Pancreas (tissue), 10 donors: ENCODE measurements around the gene ACOXL. TPM values are rescaled to one million over a fixed set of nuclear protein-coding genes. Genes with fewer than 3 reads are reported as not detected.

Source experiments
- ATAC-seq, 4 donors: fragments of 200-7000 bp; cut with Tn5 transposase; one replicate each; pipeline versions ENCODE4 v1.8.0 to v1.9.1; 2020; ENCODE audit warnings: mild to moderate bottlenecking in 4 of 4, moderate library complexity in 4 of 4
- DNase-seq, 6 donors: peaks; one replicate each; pipeline ENCODE4 v3.0.0-alpha.2; 2020
- FAIRE-seq: peaks from 2 replicates; lab custom pipeline; 2012; peaks lifted over from hg19 to GRCh38; lab: Jason Lieb, UNC
- H3K27ac ChIP-seq, 4 donors: fragments of 200-600 bp; sonication (generic); 1 replicate in 3 of 4; 2 replicates in 1 of 4; pipeline versions ENCODE4 v1.5.0 to v1.8.0; 2020
- H3K27me3 ChIP-seq, 4 donors: fragments of 200-600 bp; one replicate each; pipeline ENCODE4 v1.8.0; 2021
- H3K36me3 ChIP-seq, 3 donors: fragments of 200-600 bp; sonication (generic) in 1 of 3; one replicate each; pipeline versions ENCODE4 v1.5.0 to v1.8.0; 2020 to 2021
- H3K4me1 ChIP-seq, 3 donors: fragments of 200-600 bp; one replicate each; pipeline ENCODE4 v1.8.0; 2021
- H3K4me3 ChIP-seq, 4 donors: fragments of 200-600 bp; sonication (generic) in 2 of 4; one replicate each; pipeline versions ENCODE4 v1.5.0 to v1.8.0; 2020 to 2021
- H3K9me3 ChIP-seq, 4 donors: fragments of 200-600 bp; one replicate each; pipeline ENCODE4 v1.8.0; 2021
- WGBS, 2 donors: extraction: QIAGEN DNeasy Blood & Tissue Kit; methylation state at CpG; one replicate each; pipeline ENCODE4 v1.1.7; 2013; 5-methylcytosine and 5-hydroxymethylcytosine counted together
- intact Hi-C, 3 donors: fragments of 100-400 bp; cut with DNase I; formaldehyde crosslinking; loops; one replicate each; pipeline versions ENCODE4 v1.11.1 to v1.14.2; 2022
- polyA plus RNA-seq, 2 donors: library from polyadenylated mRNA; stranded (reverse); fragments of 200-250 nt; gene quantifications; one replicate each; pipeline ENCODE4 v1.2.3, GENCODE V29; 2013
- total RNA-seq, 6 donors: library from RNA; stranded (reverse); fragmentation: NEBNext Ultra II Directional in 4 of 6; extraction: Animal tissue kit (Norgen Biotek cat#: 25700) in 4 of 6; gene quantifications; one replicate each; pipeline versions ENCODE4 v1.2.1 to v1.2.4, GENCODE V29; 2021 to 2023
- TF ChIP-seq, protein P1 (sequence below), 4 donors: fragments of 200-600 bp; sonication (generic) in 3 of 4; IDR thresholded peaks; one replicate each; pipeline versions ENCODE4 v1.5.0 to v1.8.0; 2021; ENCODE audit warnings: antibody characterized with exemption in 4 of 4
- donor health status: healthy with polysubstance abuse.
- donor health status: DM: no; HTN: no; CAD: no; lungs with moderate emphysema.
- donor health status: DM: no; HTN: no; CAD: no.
- donor health status: control.
- donor health status: control.
- donor health status: Bipolar disorder and iron deficiency.
- donor health status: DM: yes; HTN: yes; CAD: no.
- donor health status: DM: no; HTN: no; CAD: no.
- donor health status: DM: no; HTN: no; CAD: no.
- donor health status: DM: yes; HTN: yes; CAD: no.

Gene ACOXL
- total and polyA plus RNA-seq, 8 donors, result 0.06 to 0.75 (median 0.21) TPM; not detected in 2

DNA sequence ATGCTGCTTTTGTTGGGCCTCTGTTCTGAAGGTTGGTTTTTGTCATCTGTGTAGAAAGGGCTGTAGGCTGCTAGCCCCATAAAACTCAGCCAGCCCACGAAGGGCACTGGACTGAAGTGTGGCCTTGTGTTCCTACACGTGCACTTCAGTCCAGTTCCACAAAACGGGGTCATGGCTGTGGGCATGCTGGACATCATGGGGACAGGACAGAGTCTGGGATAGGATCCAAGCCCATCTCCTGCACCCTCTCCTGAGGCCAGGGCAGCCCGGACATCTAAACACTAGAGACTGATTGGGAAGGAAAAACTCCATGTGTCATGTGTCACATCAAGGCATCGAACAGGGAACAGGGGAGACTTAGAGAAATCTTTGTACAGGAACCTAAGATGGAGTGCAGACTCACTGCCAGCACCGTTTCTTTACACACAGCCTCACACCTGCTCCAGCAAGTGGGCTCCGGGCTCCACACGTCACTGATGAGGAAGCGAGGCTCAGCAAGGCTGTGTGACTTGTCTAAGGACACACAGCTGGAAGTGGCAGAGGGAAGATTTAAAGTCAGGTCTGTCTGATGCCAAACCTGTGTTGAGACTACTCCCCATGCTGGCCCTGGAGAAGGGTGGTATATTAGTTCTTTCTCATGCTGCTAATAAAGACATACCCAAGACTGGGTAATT lies 313.5 kb downstream of the ACOXL start:
- 84 to 92% methylated on average over 9 of the region's 9 CpGs for WGBS, 2 donors
- TF ChIP-seq, protein P1, sequence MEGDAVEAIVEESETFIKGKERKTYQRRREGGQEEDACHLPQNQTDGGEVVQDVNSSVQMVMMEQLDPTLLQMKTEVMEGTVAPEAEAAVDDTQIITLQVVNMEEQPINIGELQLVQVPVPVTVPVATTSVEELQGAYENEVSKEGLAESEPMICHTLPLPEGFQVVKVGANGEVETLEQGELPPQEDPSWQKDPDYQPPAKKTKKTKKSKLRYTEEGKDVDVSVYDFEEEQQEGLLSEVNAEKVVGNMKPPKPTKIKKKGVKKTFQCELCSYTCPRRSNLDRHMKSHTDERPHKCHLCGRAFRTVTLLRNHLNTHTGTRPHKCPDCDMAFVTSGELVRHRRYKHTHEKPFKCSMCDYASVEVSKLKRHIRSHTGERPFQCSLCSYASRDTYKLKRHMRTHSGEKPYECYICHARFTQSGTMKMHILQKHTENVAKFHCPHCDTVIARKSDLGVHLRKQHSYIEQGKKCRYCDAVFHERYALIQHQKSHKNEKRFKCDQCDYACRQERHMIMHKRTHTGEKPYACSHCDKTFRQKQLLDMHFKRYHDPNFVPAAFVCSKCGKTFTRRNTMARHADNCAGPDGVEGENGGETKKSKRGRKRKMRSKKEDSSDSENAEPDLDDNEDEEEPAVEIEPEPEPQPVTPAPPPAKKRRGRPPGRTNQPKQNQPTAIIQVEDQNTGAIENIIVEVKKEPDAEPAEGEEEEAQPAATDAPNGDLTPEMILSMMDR (IDR thresholded peaks at IDR 0.05), result no peak
- Histone ChIP-seq H3K27me3 (no peaks in the 10 kb centered on the region), H3K9me3 (no peaks in the 10 kb centered on the region), H3K36me3 (no peaks in the 10 kb centered on the region), H3K4me1 (peaks cover 8 to 14% (median 9%) of the 10 kb centered on the region in 3 donors), H3K4me3 (no peak overlapping the region), H3K27ac (no peak overlapping the region)
- no peak for FAIRE-seq
- intact Hi-C loops, result no loop called here
- DNase-seq, result no peak
- no peak for ATAC-seq

DNA sequence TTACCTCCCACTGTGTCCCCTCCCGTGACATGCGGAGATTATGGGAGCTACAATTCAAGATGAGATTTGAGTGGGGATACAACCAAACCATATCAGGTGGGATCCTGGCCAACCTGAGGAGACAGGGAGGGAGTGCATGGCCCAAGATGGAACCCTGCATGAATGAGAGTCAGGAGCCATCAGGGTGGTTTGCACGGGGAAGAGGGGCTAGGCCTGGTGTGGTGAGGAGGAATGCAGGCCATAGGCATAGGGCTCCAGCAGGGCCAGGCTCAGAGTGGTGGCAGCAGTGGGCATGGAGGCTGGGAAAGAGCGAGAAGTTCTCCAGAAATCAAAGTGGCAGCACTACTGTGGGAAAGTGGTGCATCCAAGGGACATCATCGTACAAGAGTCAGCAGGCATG lies 314.3 kb downstream of the ACOXL start:
- peaks cover 8 to 14% (median 9%) of the 10 kb centered on the region in 3 donors for H3K4me1 ChIP-seq
- DNase-seq, result no peak
- H3K27me3 ChIP-seq, result no peaks in the 10 kb centered on the region
- H3K36me3 ChIP-seq, result no peaks in the 10 kb centered on the region
- intact Hi-C loops, result no loop called here
- no peak overlapping the region for H3K4me3 ChIP-seq
- H3K27ac ChIP-seq, result no peak overlapping the region
- TF ChIP-seq, protein P1 (IDR thresholded peaks at IDR 0.05), result no peak
- H3K9me3 ChIP-seq, result no peaks in the 10 kb centered on the region
- 92 to 98% methylated on average over 5 of the region's 5 CpGs for WGBS, 2 donors
- no peak for ATAC-seq
- no peak for FAIRE-seq

DNA sequence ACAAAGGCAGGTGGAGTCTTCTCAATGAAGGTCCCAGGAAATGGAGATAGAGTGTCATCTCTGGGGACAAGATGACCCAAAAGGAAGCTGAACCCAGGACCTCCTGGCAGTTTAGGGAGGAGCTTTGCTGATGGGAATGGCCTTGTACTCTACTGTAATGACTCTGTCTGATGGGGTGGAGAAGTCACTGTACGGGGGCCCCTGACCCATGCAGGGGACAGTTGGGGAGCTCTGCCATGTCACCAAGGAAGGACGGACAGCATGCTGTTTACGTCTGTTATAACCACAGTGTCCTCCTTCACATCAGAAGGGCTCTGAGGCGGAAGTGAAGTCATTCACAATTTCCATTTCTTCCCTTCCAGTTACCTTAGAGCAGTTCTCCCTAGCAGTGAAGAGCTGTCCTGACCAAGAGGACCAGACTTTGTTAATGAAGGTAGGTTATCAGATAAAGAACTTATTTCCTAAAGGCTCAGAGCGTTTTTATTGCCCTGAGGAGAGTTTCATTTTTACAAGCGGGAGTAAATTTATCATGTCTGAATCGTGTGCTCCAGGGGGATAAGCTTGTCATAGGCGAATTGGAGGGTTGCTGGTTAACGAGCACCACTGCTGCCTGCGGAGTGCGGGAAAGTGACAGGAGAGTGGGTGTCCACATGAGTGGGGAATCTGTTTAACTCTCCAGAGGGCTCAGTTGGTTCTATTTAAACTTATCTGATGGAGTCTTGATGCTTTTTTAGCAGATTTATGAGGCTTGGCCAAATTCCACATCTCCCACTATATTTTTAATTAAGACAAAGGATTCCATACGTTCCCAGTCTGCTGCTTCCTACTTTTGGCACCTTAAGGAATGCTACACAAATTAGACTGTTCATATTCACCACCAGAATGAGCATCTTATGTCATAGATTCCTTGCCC lies 316.7 kb downstream of the ACOXL start:
- Histone ChIP-seq H3K4me1 (peaks cover 8 to 14% (median 9%) of the 10 kb centered on the region in 3 donors), H3K4me3 (no peak overlapping the region), H3K27me3 (no peaks in the 10 kb centered on the region), H3K9me3 (no peaks in the 10 kb centered on the region), H3K27ac (peak overlapping the region; percentile 31 to 79 (median 60)), H3K36me3 (no peaks in the 10 kb centered on the region)
- TF ChIP-seq, protein P1 (IDR thresholded peaks at IDR 0.05), result no peak
- FAIRE-seq (no peak), ATAC-seq (peak in 1 of 4 donors; percentile 37), DNase-seq (no peak)
- WGBS, 2 donors, result 64 to 67% methylated on average over 12 of the region's 12 CpGs
- intact Hi-C loops, result no loop called here

- Histone ChIP-seq H3K36me3 (no peaks in the 10 kb centered on the region), H3K4me1 (peaks cover 8 to 14% (median 9%) of the 10 kb centered on the region in 3 donors), H3K27ac (peak overlapping the region; percentile 51 to 79 (median 61)), H3K9me3 (no peaks in the 10 kb centered on the region), H3K27me3 (no peaks in the 10 kb centered on the region), H3K4me3 (no peak overlapping the region)
- TF ChIP-seq, protein P1 (IDR thresholded peaks at IDR 0.05), result no peak
- ATAC-seq, result peak; percentile 88 to 95 (median 94)
- intact Hi-C loops, result no loop called here
- peak in 5 of 6 donors; percentile 55 to 81 (median 66) for DNase-seq
- no peak for FAIRE-seq
- 40 to 46% methylated on average over 8 of the region's 8 CpGs for WGBS, 2 donors
These were observed 317.6 kb downstream of the ACOXL start for GRCh38 chr2:111049792-111050640.
